Measurements from ENCODE around the gene STEAP4. TPM values are rescaled to one million over a fixed set of nuclear protein-coding genes. Genes with fewer than 3 reads are reported as not detected.

Gene STEAP4
- total and polyA plus RNA-seq, 2 donors (not counting 1 experiment from before 2014, with no cell fraction given) = 0.94 to 0.99 TPM

DNA sequence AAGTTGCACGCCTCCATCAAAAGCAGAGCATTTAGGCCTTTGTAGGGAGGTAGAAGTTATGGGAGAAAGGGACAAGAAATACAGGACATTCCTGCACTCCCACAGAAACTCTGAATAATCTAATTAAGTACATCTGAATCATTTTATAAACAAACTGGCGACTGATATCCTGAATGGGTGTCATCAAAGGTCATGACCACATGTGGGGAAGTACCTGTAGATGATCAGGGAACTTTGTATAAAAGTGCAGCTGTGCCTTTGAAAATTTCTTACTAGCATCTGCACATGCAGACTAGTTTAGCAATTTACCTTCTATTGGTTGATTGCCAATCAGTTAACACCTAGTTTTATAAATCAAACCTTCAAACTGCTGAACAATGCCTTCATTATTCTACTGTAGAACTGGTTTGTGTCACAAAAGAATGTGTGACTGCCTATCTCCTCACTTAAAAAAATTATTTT is 17.1 kb downstream of the STEAP4 start:
- no peaks in the 10 kb centered on the region for H3K79me2 ChIP-seq (ENCODE audit: control insufficient read depth, insufficient read depth, low read length)
- no peak overlapping the region for H3K9ac ChIP-seq (ENCODE audit: insufficient read depth, low read length)
- no peaks in the 10 kb centered on the region for H3K9me3 ChIP-seq (ENCODE audit: control insufficient read depth, insufficient read depth, low read depth, low read length)
- H4K20me1 ChIP-seq (ENCODE audit: control insufficient read depth, extremely low read depth, insufficient read depth, low read length) = no peaks in the 10 kb centered on the region
- no peak overlapping the region for H3K4me2 ChIP-seq (ENCODE audit: extremely low read depth, insufficient read depth, low read length)
- H3K4me3 ChIP-seq (replicated peaks in 1 of 4; ENCODE audit: control extremely low read depth in 1 of 4, insufficient read depth in 1 of 4, low read depth in 3 of 4, low read length in 4 of 4) = no peak overlapping the region
- no peaks in the 10 kb centered on the region for H3K4me1 ChIP-seq (ENCODE audit: control insufficient read depth, extremely low read depth, insufficient read depth, low read length)
- TF ChIP-seq, protein P1, sequence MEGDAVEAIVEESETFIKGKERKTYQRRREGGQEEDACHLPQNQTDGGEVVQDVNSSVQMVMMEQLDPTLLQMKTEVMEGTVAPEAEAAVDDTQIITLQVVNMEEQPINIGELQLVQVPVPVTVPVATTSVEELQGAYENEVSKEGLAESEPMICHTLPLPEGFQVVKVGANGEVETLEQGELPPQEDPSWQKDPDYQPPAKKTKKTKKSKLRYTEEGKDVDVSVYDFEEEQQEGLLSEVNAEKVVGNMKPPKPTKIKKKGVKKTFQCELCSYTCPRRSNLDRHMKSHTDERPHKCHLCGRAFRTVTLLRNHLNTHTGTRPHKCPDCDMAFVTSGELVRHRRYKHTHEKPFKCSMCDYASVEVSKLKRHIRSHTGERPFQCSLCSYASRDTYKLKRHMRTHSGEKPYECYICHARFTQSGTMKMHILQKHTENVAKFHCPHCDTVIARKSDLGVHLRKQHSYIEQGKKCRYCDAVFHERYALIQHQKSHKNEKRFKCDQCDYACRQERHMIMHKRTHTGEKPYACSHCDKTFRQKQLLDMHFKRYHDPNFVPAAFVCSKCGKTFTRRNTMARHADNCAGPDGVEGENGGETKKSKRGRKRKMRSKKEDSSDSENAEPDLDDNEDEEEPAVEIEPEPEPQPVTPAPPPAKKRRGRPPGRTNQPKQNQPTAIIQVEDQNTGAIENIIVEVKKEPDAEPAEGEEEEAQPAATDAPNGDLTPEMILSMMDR (conservative IDR thresholded peaks at IDR 0.05 in 1 of 2, IDR thresholded peaks at IDR 0.05 in 1 of 2; ENCODE audit: low read depth in 1 of 2, low read length in 2 of 2) = no peak
- no peak for TF ChIP-seq EZH2 (IDR thresholded peaks at IDR 0.05; ENCODE audit: low read length, missing control alignments)
- no peaks in the 10 kb centered on the region for H3K36me3 ChIP-seq (ENCODE audit: control insufficient read depth, insufficient read depth, low read length)
- H3K27ac ChIP-seq (ENCODE audit: insufficient read depth, low read length) = no peak overlapping the region
- H2AFZ ChIP-seq (ENCODE audit: low read length) = no peak overlapping the region
- peak in 1 of 2 donors; percentile 86 for DNase-seq (ENCODE audit: low read depth in 2 of 2)
- no peaks in the 10 kb centered on the region for H3K27me3 ChIP-seq (ENCODE audit: control insufficient read depth, insufficient read depth, low read length)

DNA sequence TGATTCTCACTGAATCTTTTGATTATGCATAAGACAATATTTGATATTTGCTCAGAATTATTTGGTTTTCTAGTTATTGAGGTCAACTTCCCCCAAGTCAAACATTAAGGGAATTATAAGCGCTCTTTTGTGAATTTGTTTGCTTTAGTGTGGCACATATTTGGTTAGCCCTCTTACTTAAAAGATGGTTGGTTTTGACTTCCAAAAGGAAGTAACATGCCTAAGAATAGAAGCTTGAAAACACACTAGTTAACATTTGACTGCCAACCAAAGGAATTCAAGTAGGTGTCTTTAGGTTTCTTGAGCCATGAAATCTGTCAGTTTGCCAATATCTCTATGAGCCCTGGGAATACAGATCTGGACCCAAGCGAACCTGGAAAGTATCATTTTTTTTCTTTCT is 24.9 kb downstream of the STEAP4 start:
- no peak for DNase-seq (ENCODE audit: low read depth in 2 of 2)
- no peaks in the 10 kb centered on the region for H3K27me3 ChIP-seq (ENCODE audit: control insufficient read depth, insufficient read depth, low read length)
- no peaks in the 10 kb centered on the region for H3K4me1 ChIP-seq (ENCODE audit: control insufficient read depth, extremely low read depth, insufficient read depth, low read length)
- no peak overlapping the region for H3K4me2 ChIP-seq (ENCODE audit: extremely low read depth, insufficient read depth, low read length)
- TF ChIP-seq EZH2 (IDR thresholded peaks at IDR 0.05; ENCODE audit: low read length, missing control alignments) = no peak
- TF ChIP-seq, protein P1 (conservative IDR thresholded peaks at IDR 0.05 in 1 of 2, IDR thresholded peaks at IDR 0.05 in 1 of 2; ENCODE audit: low read depth in 1 of 2, low read length in 2 of 2) = no peak
- no peak overlapping the region for H2AFZ ChIP-seq (ENCODE audit: low read length)
- H3K27ac ChIP-seq (ENCODE audit: insufficient read depth, low read length) = no peak overlapping the region
- H4K20me1 ChIP-seq (ENCODE audit: control insufficient read depth, extremely low read depth, insufficient read depth, low read length) = no peaks in the 10 kb centered on the region
- no peak overlapping the region for H3K9ac ChIP-seq (ENCODE audit: insufficient read depth, low read length)
- H3K9me3 ChIP-seq (ENCODE audit: control insufficient read depth, insufficient read depth, low read depth, low read length) = no peaks in the 10 kb centered on the region
- H3K4me3 ChIP-seq (replicated peaks in 1 of 4; ENCODE audit: control extremely low read depth in 1 of 4, insufficient read depth in 1 of 4, low read depth in 3 of 4, low read length in 4 of 4) = no peak overlapping the region
- H3K79me2 ChIP-seq (ENCODE audit: control insufficient read depth, insufficient read depth, low read length) = no peaks in the 10 kb centered on the region
- H3K36me3 ChIP-seq (ENCODE audit: control insufficient read depth, insufficient read depth, low read length) = no peaks in the 10 kb centered on the region

DNA sequence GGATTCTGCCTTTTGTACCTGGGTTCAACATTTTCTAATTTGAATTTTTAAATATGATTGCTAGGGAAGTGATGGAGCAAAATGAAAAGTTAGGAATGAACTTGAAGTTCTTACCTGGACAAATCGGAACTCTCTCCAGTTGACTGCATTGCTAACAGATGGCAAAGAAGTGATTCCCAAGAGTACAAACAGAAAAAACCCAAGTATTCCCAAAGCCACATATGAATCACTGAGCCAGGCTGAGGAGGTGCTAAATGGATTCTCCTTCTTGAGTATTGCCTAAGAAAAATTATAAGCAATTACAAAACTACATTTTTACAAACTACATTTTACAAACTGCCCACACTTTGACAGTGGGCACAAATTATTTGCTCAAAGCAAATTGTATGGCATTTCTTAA is 25.9 kb downstream of the STEAP4 start:
- Histone ChIP-seq H3K27me3 (ENCODE audit: control insufficient read depth, insufficient read depth, low read length) (no peaks in the 10 kb centered on the region), H4K20me1 (ENCODE audit: control insufficient read depth, extremely low read depth, insufficient read depth, low read length) (no peaks in the 10 kb centered on the region), H3K4me2 (ENCODE audit: extremely low read depth, insufficient read depth, low read length) (no peak overlapping the region), H3K4me3 (replicated peaks in 1 of 4; ENCODE audit: control extremely low read depth in 1 of 4, insufficient read depth in 1 of 4, low read depth in 3 of 4, low read length in 4 of 4) (no peak overlapping the region), H3K79me2 (ENCODE audit: control insufficient read depth, insufficient read depth, low read length) (no peaks in the 10 kb centered on the region), H3K9me3 (ENCODE audit: control insufficient read depth, insufficient read depth, low read depth, low read length) (no peaks in the 10 kb centered on the region), H3K9ac (ENCODE audit: insufficient read depth, low read length) (no peak overlapping the region), H2AFZ (ENCODE audit: low read length) (no peak overlapping the region), H3K4me1 (ENCODE audit: control insufficient read depth, extremely low read depth, insufficient read depth, low read length) (no peaks in the 10 kb centered on the region), H3K27ac (ENCODE audit: insufficient read depth, low read length) (no peak overlapping the region), H3K36me3 (ENCODE audit: control insufficient read depth, insufficient read depth, low read length) (no peaks in the 10 kb centered on the region)
- TF ChIP-seq, protein P1 (conservative IDR thresholded peaks at IDR 0.05 in 1 of 2, IDR thresholded peaks at IDR 0.05 in 1 of 2; ENCODE audit: low read depth in 1 of 2, low read length in 2 of 2) = no peak
- no peak for TF ChIP-seq EZH2 (IDR thresholded peaks at IDR 0.05; ENCODE audit: low read length, missing control alignments)
- DNase-seq (ENCODE audit: low read depth in 2 of 2) = no peak

Data from fibroblast of lung (primary cell).